ENCODE results near the gene WNT8B. TPM values are rescaled to one million over a fixed set of nuclear protein-coding genes. Genes with fewer than 3 reads are reported as not detected.

WNT8B gene
- total and polyA plus RNA-seq, 2 donors (not counting 1 experiment from before 2014, with no cell fraction given), result not detected

- Histone ChIP-seq H4K20me1 (ENCODE audit: control insufficient read depth, extremely low read depth, insufficient read depth, low read length) (no peaks in the 10 kb centered on the region), H2AFZ (ENCODE audit: low read length) (peak within 1 kb of the TSS; percentile 99), H3K4me1 (ENCODE audit: control insufficient read depth, extremely low read depth, insufficient read depth, low read length) (peaks cover 4% of the 10 kb centered on the region), H3K27me3 (ENCODE audit: control insufficient read depth, insufficient read depth, low read length) (no peaks in the 10 kb centered on the region), H3K36me3 (ENCODE audit: control insufficient read depth, insufficient read depth, low read length) (peaks cover 6% of the 10 kb centered on the region), H3K79me2 (ENCODE audit: control insufficient read depth, insufficient read depth, low read length) (peaks cover 16% of the 10 kb centered on the region), H3K9ac (ENCODE audit: insufficient read depth, low read length) (peak within 1 kb of the TSS; percentile 89), H3K27ac (ENCODE audit: insufficient read depth, low read length) (peak within 1 kb of the TSS; percentile 89), H3K9me3 (ENCODE audit: control insufficient read depth, insufficient read depth, low read depth, low read length) (no peaks in the 10 kb centered on the region), H3K4me3 (replicated peaks in 1 of 4; ENCODE audit: control extremely low read depth in 1 of 4, insufficient read depth in 1 of 4, low read depth in 3 of 4, low read length in 4 of 4) (peak within 1 kb of the TSS; percentile 92 to 99 (median 96)), H3K4me2 (ENCODE audit: extremely low read depth, insufficient read depth, low read length) (peak within 1 kb of the TSS; percentile 82)
- peak; percentile 67 to 84 for DNase-seq (ENCODE audit: low read depth in 2 of 2)
- TF ChIP-seq CTCF (conservative IDR thresholded peaks at IDR 0.05 in 1 of 2, IDR thresholded peaks at IDR 0.05 in 1 of 2; ENCODE audit: low read depth in 1 of 2, low read length in 2 of 2), result no peak
- TF ChIP-seq EZH2 (IDR thresholded peaks at IDR 0.05; ENCODE audit: low read length, missing control alignments), result no peak
Observed at GRCh38 chr10:100529475-100530298, 66.9 kb downstream of the WNT8B start, which contains the start of gene NDUFB8. TSS of gene NDUFB8 (minus strand) at chr10:100529871. CDS start at chr10:100529851, 20 bp downstream.

GRCh38 chr10:100531761-100532160 is 69.0 kb downstream of the WNT8B start:
- Histone ChIP-seq H3K4me1 (ENCODE audit: control insufficient read depth, extremely low read depth, insufficient read depth, low read length) (peaks cover 6% of the 10 kb centered on the region), H3K36me3 (ENCODE audit: control insufficient read depth, insufficient read depth, low read length) (peaks cover 2% of the 10 kb centered on the region), H3K9me3 (ENCODE audit: control insufficient read depth, insufficient read depth, low read depth, low read length) (no peaks in the 10 kb centered on the region), H2AFZ (ENCODE audit: low read length) (no peak overlapping the region), H3K79me2 (ENCODE audit: control insufficient read depth, insufficient read depth, low read length) (peaks cover 24% of the 10 kb centered on the region), H3K27me3 (ENCODE audit: control insufficient read depth, insufficient read depth, low read length) (no peaks in the 10 kb centered on the region), H3K4me2 (ENCODE audit: extremely low read depth, insufficient read depth, low read length) (no peak overlapping the region), H3K9ac (ENCODE audit: insufficient read depth, low read length) (no peak overlapping the region), H4K20me1 (ENCODE audit: control insufficient read depth, extremely low read depth, insufficient read depth, low read length) (no peaks in the 10 kb centered on the region), H3K4me3 (replicated peaks in 1 of 4; ENCODE audit: control extremely low read depth in 1 of 4, insufficient read depth in 1 of 4, low read depth in 3 of 4, low read length in 4 of 4) (no peak overlapping the region), H3K27ac (ENCODE audit: insufficient read depth, low read length) (no peak overlapping the region)
- peak in 1 of 2 donors; percentile 42 for DNase-seq (ENCODE audit: low read depth in 2 of 2)
- TF ChIP-seq CTCF (conservative IDR thresholded peaks at IDR 0.05 in 1 of 2, IDR thresholded peaks at IDR 0.05 in 1 of 2; ENCODE audit: low read depth in 1 of 2, low read length in 2 of 2) (no peak), EZH2 (IDR thresholded peaks at IDR 0.05; ENCODE audit: low read length, missing control alignments) (no peak)

Other genes with a start within 250 kb of the WNT8B start
- 20.8 and 22.1 TPM in 2 replicates for gene CHUK, start 233.4 kb upstream of the WNT8B start, total RNA-seq
- 20.2 and 22.1 TPM in 2 replicates for gene CHUK, start 233.4 kb upstream of the WNT8B start, polyA plus RNA-seq
- gene CWF19L1, start 195.4 kb upstream of the WNT8B start, total RNA-seq, result 17.3 and 21.3 TPM in 2 replicates
- 16.0 and 16.3 TPM in 2 replicates for gene CWF19L1, start 195.4 kb upstream of the WNT8B start, polyA plus RNA-seq
- gene BLOC1S2, start 176.3 kb upstream of the WNT8B start, total RNA-seq, result 59.1 and 88.8 TPM in 2 replicates
- gene BLOC1S2, start 176.3 kb upstream of the WNT8B start, polyA plus RNA-seq, result 48.1 and 49.4 TPM in 2 replicates
- not detected in 2 replicates for gene PKD2L1, start 132.8 kb upstream of the WNT8B start, total RNA-seq
- not detected in 2 replicates for gene PKD2L1, start 132.8 kb upstream of the WNT8B start, polyA plus RNA-seq
- 367 and 537 TPM in 2 replicates for gene SCD, start 115.8 kb upstream of the WNT8B start, total RNA-seq
- 548 and 754 TPM in 2 replicates for gene SCD, start 115.8 kb upstream of the WNT8B start, polyA plus RNA-seq
- 2.3 and 3.0 TPM in 2 replicates for gene SEC31B, start 56.9 kb downstream of the WNT8B start, total RNA-seq
- 1.8 and 2.7 TPM in 2 replicates for gene SEC31B, start 56.9 kb downstream of the WNT8B start, polyA plus RNA-seq
- 154 and 167 TPM in 2 replicates for gene NDUFB8, start 66.9 kb downstream of the WNT8B start, total RNA-seq
- 160 and 177 TPM in 2 replicates for gene NDUFB8, start 66.9 kb downstream of the WNT8B start, polyA plus RNA-seq
- 10.3 and 14.2 TPM in 2 replicates for gene HIF1AN, start 72.9 kb downstream of the WNT8B start, total RNA-seq
- gene HIF1AN, start 72.9 kb downstream of the WNT8B start, polyA plus RNA-seq, result 16.6 and 26.6 TPM in 2 replicates